Stimulated activated CD8-positive, alpha-beta memory T cell treated with anti-CD3 and anti-CD28 coated beads, Interleukin-15, amount 100 ng/mL, for 24 hours (primary cell): ENCODE results near the gene KRI1.
"Not testable (repeated sequence)": the region's sequence is repeated elsewhere in the genome, so short reads cannot be mapped to it uniquely, and the experiment has no call there.

Source experiments
- DNase-seq: peaks from one replicate; pipeline ENCODE4 v3.0.0-alpha.2; 2020; ENCODE audit warnings: low read depth

KRI1 gene

DNA sequence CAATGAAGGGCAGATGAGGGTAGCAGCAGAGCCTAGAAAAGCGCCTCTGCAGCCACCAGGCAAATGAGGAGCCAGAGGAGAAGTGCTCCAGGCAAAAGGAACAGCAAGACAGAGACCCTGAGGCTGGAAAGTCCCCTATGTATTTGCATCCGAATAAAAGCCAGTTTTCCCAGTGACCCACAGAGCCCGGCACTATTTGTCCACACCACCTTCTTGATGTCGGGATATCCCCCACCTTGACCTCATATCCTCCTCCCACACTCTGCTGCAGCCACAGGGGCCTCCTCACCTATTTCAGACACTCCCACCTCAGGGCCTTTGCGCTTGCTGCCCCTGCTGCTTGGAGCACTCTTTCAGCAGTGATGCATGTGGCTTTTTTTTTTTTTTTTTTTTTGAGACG is 15.5 kb downstream of the KRI1 start:
- no peak for DNase-seq

DNA sequence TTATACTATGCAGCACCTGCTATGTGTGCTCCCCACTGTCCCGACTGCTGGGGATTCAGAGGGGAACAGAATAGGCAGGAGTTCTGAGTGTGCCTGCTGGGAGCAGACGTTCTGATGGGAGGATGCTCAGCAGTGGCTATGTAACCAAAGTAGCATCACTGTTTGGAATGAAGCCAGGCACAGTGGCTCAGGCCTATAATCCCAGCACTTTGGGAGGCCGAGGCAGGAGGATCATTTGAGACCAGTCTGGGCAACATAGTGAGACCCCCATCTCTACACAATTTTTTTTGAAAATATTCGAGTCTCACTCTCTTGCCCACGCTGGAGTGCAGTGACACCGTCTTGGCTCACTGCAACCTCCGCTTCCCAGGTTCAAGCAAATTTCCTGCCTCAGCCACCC is 16.1 kb downstream of the KRI1 start:
- no peak for DNase-seq

DNA sequence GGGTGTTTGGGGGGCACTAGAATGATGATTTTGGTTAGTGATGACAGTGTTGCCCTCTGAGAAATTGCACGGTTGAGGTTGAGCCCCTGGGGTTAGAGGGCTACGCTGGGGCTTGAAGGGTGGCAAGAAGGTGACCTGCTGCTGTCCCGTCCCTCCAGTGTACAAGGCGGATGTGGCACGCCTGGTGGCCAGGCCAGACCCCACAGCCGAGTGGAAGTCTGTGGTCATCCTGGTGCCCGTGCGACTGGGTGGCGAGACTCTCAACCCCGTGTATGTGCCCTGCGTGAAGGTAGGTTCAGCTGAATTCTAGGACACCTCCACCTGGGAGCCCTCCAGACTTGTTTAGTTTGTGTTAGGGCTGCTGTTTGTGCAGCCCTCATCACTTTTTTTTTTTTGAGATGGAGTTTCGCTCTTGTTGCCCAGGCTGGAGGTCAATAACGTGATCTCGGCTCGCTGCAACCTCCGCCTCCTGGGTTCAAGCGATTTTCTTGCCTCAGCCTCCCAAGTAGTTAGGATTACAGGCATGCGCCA is 17.0 kb downstream of the KRI1 start:
- DNase-seq: no peak

DNA sequence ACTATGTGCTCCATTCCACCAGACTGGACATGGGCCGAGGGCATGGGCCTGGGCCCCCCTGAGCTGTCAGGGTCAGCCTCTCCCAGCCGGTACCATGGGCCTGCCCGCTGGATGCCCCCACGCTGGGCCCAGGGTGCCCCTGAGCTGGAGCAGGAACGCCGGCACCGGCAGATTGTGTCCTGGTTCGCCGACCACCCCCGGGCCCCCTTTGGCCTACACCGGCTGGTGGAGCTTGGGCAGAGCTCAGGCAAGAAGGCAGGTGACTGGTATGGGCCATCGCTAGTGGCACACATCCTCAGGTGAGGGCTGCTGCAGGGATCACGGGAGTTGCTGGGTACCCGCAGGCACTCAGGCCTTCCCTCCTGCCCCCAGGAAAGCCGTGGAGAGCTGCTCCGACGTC is 19.0 kb downstream of the KRI1 start:
- no peak for DNase-seq

DNA sequence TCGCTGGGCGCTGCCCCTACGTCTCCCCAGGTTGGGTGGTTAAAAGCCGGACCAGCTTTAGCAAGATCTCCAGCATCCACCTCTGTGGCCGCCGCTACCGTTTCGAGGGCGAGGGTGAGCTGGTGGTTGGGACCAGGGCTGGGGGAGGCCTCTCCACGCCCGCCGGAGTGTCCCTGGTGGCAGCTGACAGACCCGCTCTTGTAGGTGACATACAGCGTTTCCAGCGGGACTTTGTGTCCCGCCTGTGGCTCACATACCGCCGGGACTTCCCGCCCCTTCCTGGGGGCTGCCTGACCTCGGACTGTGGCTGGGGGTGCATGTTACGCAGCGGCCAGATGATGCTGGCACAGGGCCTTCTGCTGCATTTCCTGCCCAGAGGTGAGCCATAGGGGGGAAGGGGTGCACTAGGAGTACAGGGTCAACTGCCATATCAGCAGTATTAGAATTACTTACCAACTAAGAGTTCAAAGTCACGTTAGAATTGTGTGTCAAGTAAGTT is 21.0 kb downstream of the KRI1 start:
- no peak for DNase-seq

DNA sequence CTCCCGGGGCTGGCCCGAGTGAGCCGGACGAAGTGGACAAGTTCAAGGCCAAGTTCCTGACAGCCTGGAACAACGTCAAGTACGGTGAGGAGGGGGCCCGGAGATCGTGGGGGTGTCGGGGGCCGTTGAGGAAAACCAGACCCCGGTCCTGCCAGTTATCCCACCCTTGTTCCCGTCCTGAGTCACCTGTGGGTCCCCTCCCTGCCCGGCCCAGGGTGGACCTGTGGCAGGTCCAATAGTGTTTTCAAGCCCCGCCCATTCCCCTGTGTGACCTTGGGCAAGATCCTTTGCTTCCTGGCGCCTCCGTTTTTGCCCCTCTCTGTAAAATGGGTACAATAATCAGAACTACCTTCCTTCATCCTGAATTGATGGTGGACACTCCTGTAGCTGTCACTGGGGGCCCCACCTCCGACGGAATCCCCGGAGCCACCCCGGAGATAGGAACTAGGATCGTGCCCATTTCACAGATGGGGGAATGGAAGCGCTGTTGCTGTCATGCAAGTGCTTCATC is 21.5 kb downstream of the KRI1 start:
- DNase-seq: no peak

DNA sequence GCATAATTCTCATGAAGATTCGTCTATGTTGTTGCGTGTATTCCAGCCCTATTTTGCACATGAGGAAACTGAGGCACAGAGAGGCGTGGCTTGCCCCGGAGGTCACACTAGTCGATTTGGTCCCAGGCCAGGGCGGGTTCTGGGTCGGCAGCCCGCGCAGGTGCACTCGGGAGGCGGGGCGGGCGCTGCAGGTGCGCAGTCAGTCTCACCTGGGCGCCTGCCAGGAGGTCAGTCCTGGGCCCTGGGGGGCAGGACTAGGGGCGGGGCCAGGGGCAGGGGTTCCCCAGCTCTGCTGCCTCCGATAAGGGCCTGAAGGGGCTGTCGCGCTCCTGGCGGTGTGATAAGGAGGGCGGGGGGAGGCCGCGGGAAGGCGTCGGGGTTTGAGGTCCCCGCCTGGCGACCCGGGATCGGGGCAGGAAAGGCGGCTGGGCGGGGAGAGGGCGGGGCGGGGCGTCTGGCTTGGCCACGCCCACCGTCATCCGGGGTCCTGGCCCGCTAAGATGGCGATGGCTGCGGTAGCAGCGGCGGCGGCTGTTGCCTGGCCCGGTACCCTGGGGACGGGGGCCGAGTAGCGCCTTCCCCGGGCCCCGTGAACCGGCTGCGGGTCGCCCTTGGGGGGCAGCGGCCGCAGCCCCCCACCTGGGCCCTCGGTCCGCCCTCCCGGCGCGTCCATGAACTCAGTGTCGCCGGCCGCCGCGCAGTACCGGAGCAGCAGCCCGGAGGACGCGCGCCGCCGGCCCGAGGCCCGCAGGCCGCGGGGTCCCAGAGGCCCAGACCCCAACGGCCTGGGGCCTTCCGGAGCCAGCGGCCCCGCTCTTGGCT is 22.2 kb downstream of the KRI1 start, which contains the start of gene ATG4D:
ATG4D (plus strand) TSS at position 485 of the 822 bp plus-strand sequence; CDS start at position 672, 187 bp downstream.
- DNase-seq: peak; percentile 77

DNA sequence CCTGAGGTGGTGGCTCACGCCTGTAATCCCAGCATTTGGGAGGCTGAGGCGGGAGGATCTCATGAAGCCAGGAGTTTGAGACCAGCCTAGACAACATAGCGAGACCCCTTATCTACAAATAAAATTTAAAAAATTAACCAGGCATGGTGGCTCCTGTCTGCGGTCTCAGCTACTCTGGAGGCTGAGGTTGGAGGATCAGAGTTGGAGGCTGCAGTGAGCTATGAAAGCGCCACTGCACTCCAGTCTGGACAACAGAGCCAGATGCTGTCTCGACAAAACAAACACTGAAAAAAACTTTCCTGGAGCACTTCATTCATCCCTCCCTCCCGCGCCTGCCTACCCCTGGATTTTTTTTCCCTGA is 22.8 kb downstream of the KRI1 start:
- DNase-seq: no peak

DNA sequence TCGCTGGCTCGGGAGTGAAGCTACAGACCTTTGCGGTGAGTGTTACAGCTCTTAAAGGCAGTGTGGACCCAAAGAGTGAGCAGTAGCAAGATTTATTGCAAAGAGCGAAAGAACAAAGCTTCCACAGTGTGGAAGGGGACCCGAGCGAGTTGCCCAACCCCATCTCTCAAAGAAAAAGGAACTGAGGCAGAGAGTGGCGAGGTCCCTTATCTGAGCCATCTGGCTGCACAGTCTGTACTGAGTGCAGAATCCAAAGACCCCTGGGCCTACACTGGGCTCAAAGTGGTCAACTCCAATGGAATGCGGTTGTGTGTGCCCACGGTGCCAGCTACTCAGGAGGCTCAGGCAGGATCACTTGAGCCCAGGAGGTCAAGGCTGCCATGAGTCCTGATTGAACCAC is 26.8 kb downstream of the KRI1 start:
- DNase-seq: not testable (repeated sequence)

DNA sequence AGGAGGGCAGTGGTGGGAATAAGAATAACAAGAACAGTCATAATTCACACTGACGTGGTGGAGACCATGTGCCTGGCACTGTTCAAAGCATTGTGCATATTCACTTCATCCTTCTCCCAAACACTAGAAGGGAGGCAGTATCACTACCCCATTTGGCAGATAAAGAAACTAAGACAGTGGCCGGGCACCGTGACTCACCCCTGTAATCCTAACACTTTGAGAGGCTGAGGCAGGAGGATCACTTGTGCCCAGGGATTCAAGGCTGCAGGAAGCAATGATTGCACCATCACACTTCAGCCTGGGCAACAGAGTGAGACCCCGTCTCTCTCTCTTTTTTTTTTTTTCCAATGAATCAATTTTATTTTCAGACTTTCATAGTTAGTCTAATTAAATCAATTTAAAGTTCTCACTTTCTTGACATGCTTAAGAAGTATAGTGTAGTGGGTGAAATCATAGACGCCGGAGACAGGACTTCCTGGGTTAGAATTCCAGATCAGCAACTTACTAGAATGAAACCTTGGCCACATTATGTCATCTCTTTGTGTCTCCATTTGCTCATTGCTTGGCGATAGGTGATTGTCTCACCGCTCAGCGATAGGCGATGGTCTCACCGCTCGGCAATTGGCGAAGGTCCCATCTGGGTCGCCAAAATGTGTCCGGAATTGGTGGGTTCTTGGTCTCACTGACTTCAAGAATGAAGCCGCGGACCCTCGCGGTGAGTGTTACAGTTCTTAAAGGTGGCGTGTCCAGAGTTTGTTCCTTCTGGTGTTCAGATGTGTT is 27.4 kb downstream of the KRI1 start:
- DNase-seq: no peak

DNA sequence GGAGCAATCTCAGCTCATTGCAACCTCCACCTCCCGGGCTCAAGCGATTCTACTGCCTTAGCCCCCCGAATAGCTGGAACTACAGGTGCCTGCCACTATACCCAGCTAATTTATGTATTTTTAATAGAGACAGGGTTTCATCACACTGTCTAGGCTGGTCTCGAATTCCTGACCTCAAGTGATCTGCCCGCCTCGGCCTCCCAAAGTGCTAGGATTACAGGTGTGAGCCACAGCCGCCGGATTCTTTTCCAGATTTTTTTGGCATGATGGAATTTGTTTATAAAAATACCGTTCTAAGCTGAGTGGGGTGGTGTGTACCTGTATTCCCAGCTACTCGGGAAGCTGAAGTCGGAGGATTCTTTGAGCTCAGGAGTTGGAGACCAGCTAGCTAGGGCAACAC is 28.1 kb downstream of the KRI1 start:
- no peak for DNase-seq

DNA sequence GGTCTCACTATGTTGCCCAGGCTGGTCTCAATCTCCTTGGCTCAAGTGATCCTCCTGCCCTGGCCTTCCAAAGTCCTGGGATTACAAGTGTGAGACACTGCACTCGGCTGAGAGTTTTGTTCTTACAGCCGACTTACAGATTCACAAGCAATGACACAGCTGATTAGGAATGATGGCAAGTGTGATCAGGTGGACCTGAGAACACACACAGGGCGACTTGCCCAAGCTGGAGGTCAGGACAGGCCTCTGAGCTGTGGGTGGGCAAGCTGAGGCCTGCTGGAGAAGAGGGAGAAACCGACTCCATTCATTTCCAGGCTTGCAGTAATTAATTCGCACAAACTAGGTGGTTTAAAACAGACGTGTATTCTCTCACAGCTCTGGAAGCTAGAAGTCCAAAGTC is 30.2 kb downstream of the KRI1 start:
- DNase-seq: no peak

DNA sequence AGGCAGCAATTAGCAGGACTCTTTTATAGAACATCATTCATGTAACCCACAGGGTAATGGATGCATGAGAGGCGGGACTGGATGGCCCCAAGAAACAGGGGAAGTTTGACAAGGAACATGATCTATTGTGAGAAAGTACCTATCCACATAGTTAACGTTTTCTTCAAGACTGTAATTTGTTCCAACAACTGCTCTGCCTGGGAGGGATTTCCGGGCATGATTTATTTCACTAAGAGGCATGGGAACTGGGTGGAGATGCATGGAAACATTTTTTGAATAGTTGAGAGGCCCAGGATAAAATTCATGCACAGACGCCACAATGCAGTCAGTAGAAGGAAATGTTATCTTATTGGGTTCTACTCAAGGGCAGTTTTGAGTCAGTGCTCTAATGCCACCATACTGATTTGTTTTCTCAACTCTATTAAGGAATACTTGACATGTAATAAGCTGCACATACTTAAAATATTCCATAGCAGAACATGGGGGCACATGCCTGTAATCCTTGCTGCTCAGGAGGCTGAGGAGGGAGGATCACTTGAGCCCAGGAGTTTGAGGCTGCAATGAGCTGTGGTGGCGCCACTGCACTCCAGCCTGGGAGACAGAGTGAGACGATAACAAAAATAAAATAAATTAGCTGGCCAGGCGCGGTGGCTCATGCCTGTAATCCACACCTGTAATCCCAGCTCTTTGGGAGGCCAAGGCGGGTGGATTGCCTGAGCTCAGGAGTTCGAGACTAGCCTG is 32.0 kb downstream of the KRI1 start:
- DNase-seq: no peak

DNA sequence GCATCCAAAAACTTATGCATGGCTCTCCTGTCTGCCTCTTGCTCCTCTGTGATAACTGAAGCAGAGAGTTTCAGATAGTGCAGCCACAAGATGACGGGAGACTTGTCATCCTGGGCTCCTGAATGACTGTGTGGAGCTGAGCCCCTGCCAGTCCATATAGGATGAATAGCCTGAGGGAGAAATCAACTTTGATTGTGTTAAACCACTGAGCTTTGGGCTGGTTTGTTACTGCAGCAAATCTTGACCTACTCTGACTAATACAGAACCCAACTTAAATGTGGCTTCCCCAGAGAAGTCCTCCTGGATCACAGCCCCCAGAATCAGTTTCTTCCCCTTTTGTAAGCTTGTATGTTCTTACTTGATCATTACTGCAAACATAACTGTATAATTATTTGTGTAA is 33.4 kb downstream of the KRI1 start:
- no peak for DNase-seq

DNA sequence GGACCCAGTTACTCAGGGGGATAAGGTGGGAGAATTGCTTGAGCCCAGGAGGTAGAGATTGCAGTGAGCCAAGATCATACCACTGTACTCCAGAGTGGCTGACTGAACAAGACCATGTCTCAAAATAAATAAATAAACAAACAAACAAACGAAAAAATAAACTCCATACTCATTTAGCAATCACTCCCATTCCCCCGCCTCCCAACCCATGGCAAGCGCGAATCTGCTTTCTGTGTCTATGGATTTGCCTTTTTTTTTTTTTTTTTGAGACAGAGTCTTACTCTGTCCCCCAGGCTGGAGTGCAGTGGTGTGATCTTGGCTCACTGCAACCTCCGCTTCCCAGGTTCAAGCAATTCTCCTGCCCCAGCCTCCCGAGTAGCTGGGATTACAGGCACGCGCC is 38.9 kb downstream of the KRI1 start:
- DNase-seq: not testable (repeated sequence)

DNA sequence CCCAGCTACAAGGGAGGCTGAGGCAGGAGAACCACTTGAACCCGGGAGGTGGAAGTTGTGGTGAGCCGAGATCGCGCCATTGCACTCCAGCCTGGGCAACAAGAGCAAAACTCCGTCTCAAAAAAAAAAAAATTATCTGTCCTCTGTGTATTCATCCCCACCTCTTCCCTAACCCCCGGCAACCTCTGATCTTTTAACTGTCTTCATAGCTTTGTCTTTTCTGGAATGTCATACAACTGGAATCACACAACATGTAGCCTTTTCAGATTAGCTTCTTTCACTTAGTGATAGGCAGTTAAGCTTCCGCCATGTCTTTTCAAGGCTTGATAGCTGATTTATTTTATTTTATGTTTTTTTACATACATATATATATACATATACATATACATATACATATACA is 40.2 kb downstream of the KRI1 start:
- DNase-seq: no peak

DNA sequence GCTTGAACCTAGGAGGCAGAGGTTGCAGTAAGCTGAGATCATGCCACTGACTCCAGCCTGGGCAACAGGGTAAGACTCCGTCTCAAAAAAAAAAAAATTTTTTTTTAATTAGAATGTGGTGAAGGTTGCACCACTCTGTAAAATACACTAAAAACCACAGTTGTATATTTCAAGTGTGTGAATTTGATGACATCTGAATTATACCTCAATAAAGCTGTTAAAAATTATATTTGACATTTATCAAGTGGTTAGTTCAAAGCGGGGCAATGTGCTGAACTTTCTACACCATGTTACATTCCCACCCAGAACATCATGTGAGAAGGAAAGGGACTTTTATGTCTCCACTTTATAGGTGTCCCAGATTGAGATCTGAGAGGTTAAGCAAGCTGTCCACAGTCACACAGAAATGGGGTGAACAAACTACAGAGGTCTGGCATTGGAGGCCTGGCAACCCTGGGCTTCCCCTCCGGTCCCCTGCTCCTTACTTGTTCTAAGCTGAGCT is 42.6 kb downstream of the KRI1 start:
- DNase-seq: no peak

DNA sequence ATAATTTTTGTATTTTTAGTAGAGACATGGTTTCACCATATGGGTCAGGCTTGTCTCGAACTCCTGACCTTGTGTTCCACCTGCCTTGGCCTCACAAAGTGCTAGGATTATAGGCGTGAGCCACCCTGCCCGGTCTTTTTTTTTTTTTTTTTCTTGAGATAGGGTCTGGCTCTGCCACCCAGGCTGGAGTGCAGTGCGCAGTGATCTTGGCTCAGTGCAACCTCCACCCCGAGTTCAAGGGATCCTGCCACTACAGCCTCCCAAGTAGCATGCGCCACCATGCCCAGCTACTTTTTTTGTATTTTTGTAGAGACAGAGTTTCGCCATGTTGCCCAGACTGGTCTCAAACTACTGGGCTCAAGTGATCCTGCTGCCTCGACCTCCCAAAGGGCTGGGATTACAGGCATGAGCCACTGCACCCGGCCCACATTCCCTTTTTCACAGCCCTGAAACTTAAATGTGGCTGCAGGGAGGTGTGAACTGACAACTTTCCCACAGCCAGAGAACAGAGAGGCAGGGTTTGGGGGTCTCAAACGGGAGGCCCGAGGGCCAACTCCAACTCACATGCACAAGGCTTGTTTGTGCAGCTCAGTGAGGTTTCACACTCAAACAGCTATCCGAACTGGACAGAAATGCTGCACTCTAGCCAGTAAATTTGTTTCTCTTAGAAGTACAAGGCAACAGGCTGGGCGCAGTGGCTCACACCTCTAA is 44.2 kb downstream of the KRI1 start:
- no peak for DNase-seq

DNA sequence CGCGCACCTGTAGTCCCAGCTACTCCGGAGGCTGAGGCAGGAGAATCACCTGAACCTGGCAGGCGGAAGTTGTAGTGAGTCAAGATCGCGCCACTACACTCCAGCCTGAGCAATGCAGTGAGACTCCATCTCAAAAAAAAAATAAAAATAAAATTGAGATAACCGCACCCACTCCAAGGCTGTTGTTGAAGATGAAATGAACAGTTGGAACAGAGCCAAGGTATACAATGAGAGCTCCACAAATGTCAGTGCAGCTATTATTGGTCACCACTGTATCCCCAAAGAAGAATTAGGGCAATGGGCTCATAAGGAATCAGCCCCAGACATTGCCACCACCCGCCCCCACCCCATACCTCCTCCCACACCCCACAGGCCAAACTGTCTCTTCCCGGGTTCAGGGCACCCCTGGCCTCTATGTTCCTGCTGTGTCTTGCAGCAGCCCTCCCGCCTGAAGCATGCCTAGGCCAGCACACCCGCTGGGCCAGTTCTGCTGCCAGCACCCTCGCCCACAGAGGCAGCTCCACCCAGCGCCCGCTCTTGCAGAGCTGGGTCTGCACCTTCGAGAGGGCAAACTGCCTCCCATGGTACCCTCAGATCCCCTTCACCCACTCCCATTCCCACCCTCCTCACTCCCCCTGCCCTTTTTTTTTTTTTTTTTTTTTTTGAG is 45.0 kb downstream of the KRI1 start:
- DNase-seq: no peak

DNA sequence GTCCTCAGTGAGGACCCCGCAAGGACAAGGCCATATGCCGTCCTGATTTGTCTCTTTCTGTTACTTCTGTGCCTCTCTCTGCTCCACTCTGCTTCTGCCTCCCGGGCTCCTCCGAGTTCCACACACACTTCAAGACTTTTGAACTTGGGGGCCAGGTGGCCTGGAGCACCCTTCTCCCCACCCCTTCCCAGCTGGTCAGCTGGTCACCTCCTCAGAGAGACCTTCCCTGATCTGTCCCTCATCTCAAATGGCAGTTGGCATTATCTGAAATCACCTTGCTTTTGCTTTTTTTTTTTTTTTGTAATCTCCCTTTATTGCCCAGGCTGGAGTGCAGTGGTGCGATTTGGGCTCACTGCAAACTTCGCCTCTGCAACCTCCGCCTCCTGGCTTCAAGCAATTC is 46.4 kb downstream of the KRI1 start:
- DNase-seq: no peak
